ENCODE results near the gene RALGAPA2.

DNA sequence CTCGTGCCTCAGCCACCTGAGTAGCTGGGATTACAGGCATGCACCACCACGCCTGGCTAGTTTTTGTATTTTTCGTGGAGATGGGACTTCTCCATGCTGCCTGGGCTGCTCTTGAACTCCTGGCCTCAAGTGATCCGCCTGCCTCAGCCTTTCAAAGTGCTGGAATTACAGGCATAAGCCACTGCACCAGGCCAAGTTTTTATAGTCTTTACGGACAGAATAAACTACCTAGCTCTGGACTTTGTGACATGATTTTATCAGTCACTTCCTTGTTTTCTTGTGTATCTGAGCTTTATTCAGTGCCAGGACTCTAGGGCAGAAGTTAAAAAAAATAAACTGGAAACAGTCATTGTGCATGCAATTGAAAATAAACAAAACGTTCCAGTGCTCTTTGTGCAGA, 46.7 kb upstream of the RALGAPA2 start:
- no peak for TF ChIP-seq POLR2A (IDR thresholded peaks at IDR 0.05)
- TF ChIP-seq, protein P1, sequence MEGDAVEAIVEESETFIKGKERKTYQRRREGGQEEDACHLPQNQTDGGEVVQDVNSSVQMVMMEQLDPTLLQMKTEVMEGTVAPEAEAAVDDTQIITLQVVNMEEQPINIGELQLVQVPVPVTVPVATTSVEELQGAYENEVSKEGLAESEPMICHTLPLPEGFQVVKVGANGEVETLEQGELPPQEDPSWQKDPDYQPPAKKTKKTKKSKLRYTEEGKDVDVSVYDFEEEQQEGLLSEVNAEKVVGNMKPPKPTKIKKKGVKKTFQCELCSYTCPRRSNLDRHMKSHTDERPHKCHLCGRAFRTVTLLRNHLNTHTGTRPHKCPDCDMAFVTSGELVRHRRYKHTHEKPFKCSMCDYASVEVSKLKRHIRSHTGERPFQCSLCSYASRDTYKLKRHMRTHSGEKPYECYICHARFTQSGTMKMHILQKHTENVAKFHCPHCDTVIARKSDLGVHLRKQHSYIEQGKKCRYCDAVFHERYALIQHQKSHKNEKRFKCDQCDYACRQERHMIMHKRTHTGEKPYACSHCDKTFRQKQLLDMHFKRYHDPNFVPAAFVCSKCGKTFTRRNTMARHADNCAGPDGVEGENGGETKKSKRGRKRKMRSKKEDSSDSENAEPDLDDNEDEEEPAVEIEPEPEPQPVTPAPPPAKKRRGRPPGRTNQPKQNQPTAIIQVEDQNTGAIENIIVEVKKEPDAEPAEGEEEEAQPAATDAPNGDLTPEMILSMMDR (IDR thresholded peaks at IDR 0.05): no peak
